Thyroid gland (tissue), 4 donors: Measurements from ENCODE around the gene RBBP9. TPM values are rescaled to one million over a fixed set of nuclear protein-coding genes. Genes with fewer than 3 reads are reported as not detected.
"Not testable (repeated sequence)": the region's sequence is repeated elsewhere in the genome, so short reads cannot be mapped to it uniquely, and the experiment has no call there.

Source experiments
- DNase-seq, 2 donors: peaks; one replicate each; pipeline ENCODE4 v3.0.0-alpha.2; 2019
- H3K27ac ChIP-seq, 3 donors: fragments of 200-600 bp; sonication (generic); 1 replicate in 2 of 3; 2 replicates in 1 of 3; pipeline ENCODE4 v1.5.1; 2016 to 2019; ENCODE audit warnings: mild to moderate bottlenecking in 1 of 3, moderate library complexity in 1 of 3
- H3K27me3 ChIP-seq: fragments of 200-600 bp; sonication (generic); one replicate; pipeline ENCODE4 v1.5.1; 2019
- H3K36me3 ChIP-seq, 2 donors: fragments of 200-600 bp; sonication (generic); one replicate each; pipeline ENCODE4 v1.5.1; 2016 to 2019
- H3K4me1 ChIP-seq, 2 donors: fragments of 200-600 bp; sonication (generic); one replicate each; pipeline ENCODE4 v1.5.1; 2017 to 2019
- H3K4me3 ChIP-seq, 3 donors: fragments of 200-600 bp; sonication (generic); replicated peaks in 1 of 3; 1 replicate in 2 of 3; 2 replicates in 1 of 3; pipeline ENCODE4 v1.5.1; 2016; ENCODE audit warnings: mild to moderate bottlenecking in 1 of 3
- H3K9me3 ChIP-seq: fragments of 200-600 bp; sonication (generic); one replicate; pipeline ENCODE4 v1.5.1; 2017
- POLR2A ChIP-seq, 2 donors: fragments of 450-650 bp; IDR thresholded peaks; one replicate each; pipeline ENCODE4 v1.6.1; 2017; ENCODE audit warnings: antibody characterized with exemption in 2 of 2, mild to moderate bottlenecking in 2 of 2, moderate library complexity in 1 of 2
- WGBS, 2 donors: methylation state at CpG; one replicate each; pipeline ENCODE4 v1.1.5; 2017; 5-methylcytosine and 5-hydroxymethylcytosine counted together
- intact Hi-C: fragments of 100-400 bp; cut with DNase I; formaldehyde crosslinking; loops from one replicate; pipeline ENCODE4 v1.15.1; 2023
- total RNA-seq, 4 donors: library from RNA; depleted of rRNA; stranded (reverse); fragments of >200 nt; gene quantifications; one replicate each; pipeline ENCODE4 v1.2.3, GENCODE V29; 2016
- TF ChIP-seq, protein P1 (sequence below), 6 experiments: fragments of 200-600 bp in 3 of 6; fragments of 450-650 bp in 3 of 6; sonication (generic) in 3 of 6; IDR thresholded peaks; one replicate each; pipeline ENCODE4 v1.5.1; 2016 to 2019; ENCODE audit warnings: antibody characterized with exemption in 6 of 6, mild to moderate bottlenecking in 2 of 6, inconsistent platforms in 1 of 6, moderate library complexity in 1 of 6

The RBBP9 gene
- total RNA-seq, 4 donors from 2014 or later: 51.5 to 106 (median 66.3) TPM

DNA sequence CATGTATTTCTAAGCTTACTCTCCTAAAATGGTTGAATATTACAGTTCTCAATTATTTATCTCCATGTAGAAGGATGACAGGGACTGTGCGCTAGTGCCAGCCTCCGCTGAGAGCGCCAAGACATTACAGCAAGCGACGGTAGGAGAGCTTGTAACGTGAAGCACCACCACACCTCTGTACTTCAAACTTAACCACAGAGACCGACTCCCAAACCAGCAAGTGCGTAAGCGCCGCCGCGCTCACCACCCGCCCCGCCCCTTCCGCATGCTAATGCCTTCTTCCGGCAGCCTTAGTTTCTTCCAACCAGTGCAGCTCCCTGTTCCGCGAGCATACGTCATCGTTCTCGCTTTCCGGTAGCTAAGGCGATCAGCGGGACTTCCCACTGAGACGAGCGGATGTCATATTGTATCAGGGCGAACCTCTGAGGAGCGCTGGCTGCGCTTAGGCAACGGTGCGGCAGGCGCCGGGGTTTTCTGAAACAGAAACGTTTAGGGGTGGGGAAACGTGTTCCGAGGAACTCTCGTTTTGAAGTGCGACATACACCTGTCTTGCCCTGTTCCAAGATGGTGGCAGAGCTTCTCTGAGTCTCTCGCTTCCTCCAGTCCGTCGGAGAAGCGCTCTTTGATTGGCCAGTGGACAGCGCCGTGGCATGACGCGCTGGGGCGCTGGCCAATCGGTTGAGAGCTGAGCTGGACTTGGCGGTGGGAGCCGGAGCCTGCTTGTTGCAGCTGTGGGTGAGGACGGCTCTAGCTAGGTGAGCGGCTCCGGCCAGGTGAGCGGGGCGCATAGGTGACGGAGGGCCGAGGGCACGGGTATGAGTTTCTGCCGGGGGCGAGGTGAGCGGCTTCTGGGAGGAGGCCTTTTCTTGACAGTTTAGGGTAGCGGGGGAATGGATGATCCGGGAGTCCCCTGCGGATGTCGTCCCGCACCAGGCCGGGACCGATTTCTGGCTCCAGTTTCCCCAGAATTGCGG lies 10.5 kb upstream of the RBBP9 start, which contains the start of gene SEC23B:
Gene SEC23B, plus strand, starts transcription at position 723 of the 974 bp plus-strand sequence. CDS start 2,896 bp downstream, outside the sequence.
- no peaks in the 10 kb centered on the region for H3K9me3 ChIP-seq
- peak within 1 kb of the TSS; percentile 95 to 99 (median 96) for H3K27ac ChIP-seq
- H3K27me3 ChIP-seq: no peaks in the 10 kb centered on the region
- intact Hi-C loops: loop anchor here (10.0 kb wide), 2 partner anchors 77 to 93 kb away; partner anchors contain the start of gene DTD1
- peaks cover 0 to 5% of the 10 kb centered on the region in 2 donors for H3K36me3 ChIP-seq
- H3K4me3 ChIP-seq: peak within 1 kb of the TSS; percentile 61 to 85 (median 79)
- DNase-seq: peak; percentile 97 to 98
- 0 to 1% methylated on average over 38 to 59 of the region's 69 CpGs for WGBS, 2 donors
- TF ChIP-seq, protein P1, sequence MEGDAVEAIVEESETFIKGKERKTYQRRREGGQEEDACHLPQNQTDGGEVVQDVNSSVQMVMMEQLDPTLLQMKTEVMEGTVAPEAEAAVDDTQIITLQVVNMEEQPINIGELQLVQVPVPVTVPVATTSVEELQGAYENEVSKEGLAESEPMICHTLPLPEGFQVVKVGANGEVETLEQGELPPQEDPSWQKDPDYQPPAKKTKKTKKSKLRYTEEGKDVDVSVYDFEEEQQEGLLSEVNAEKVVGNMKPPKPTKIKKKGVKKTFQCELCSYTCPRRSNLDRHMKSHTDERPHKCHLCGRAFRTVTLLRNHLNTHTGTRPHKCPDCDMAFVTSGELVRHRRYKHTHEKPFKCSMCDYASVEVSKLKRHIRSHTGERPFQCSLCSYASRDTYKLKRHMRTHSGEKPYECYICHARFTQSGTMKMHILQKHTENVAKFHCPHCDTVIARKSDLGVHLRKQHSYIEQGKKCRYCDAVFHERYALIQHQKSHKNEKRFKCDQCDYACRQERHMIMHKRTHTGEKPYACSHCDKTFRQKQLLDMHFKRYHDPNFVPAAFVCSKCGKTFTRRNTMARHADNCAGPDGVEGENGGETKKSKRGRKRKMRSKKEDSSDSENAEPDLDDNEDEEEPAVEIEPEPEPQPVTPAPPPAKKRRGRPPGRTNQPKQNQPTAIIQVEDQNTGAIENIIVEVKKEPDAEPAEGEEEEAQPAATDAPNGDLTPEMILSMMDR (IDR thresholded peaks at IDR 0.05): peak in 1 of 6 experiments; percentile 9
- peak in 1 of 2 donors; percentile 81 for TF ChIP-seq POLR2A (IDR thresholded peaks at IDR 0.05)
- H3K4me1 ChIP-seq: peaks cover 13 to 14% of the 10 kb centered on the region in 2 donors

DNA sequence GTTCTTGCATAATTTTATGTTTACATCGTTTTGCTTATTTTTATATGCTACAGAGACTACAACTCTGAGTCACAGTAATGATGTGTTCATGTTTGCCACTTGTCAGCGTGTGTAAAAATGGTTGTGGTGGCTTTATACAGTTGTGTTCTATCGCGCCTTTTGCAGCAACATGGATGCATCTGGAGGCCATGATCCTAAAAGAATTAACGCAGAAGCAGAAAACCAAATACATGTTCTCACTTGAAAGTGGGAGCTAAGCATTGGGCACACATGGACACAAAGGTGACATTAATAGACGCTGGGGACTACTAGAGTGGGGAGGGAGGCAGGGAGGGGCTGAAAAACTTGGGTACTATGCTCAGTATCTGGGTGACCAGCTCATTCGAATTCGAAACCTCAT lies 9.7 kb upstream of the RBBP9 start:
- intact Hi-C loops: loop anchor here (10.0 kb wide), 2 partner anchors 78 to 92 kb away; partner anchors contain the start of gene DTD1
- Histone ChIP-seq H3K4me3 (peak overlapping the region; percentile 61 to 85 (median 79)), H3K27me3 (no peaks in the 10 kb centered on the region), H3K4me1 (peaks cover 13 to 14% of the 10 kb centered on the region in 2 donors), H3K36me3 (peaks cover 0 to 4% of the 10 kb centered on the region in 2 donors), H3K27ac (peak overlapping the region; percentile 95 to 99 (median 96)), H3K9me3 (no peaks in the 10 kb centered on the region)
- 56 to 61% methylated on average over 8 of the region's 8 CpGs for WGBS, 2 donors
- no peak for TF ChIP-seq POLR2A (IDR thresholded peaks at IDR 0.05)
- DNase-seq: no peak

DNA sequence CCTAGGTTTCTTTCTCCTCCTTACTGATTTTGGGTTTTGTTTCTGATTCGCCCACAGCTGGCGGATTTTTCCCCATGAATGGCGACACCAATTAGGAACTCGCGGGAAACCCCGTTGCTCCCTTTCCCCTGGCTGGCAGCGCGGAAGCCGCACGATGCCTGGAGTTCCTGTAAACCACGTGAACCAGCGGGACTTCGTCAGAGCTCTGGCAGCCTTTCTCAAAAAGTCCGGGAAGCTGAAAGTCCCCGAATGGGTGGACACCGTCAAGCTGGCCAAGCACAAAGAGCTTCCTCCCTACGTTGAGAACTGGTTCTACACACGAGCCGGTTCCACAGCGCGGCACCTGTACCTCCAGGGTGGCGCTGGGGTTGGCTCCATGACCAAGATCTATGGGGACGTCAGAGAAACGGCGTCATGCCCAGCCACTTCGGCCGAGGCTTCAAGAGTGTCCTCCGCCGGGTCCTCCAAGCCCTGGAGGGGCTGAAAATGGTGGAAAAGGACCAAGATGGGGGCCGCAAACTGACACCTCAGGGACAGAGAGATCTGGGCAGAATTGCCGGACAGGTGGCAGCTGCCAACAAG lies 7.5 kb upstream of the RBBP9 start:
- Histone ChIP-seq H3K27ac (no peak overlapping the region), H3K36me3 (no peaks in the 10 kb centered on the region), H3K4me3 (no peak overlapping the region), H3K27me3 (no peaks in the 10 kb centered on the region), H3K9me3 (no peaks in the 10 kb centered on the region), H3K4me1 (peaks cover 13 to 14% of the 10 kb centered on the region in 2 donors)
- no peak for TF ChIP-seq POLR2A (IDR thresholded peaks at IDR 0.05)
- TF ChIP-seq, protein P1 (IDR thresholded peaks at IDR 0.05): no peak
- 53 to 66% methylated on average over 26 to 31 of the region's 31 CpGs for WGBS, 2 donors
- peak; percentile 30 to 50 for DNase-seq
- intact Hi-C loops: loop anchor here (10.0 kb wide), 2 partner anchors 80 to 90 kb away; partner anchors contain the start of gene DTD1

DNA sequence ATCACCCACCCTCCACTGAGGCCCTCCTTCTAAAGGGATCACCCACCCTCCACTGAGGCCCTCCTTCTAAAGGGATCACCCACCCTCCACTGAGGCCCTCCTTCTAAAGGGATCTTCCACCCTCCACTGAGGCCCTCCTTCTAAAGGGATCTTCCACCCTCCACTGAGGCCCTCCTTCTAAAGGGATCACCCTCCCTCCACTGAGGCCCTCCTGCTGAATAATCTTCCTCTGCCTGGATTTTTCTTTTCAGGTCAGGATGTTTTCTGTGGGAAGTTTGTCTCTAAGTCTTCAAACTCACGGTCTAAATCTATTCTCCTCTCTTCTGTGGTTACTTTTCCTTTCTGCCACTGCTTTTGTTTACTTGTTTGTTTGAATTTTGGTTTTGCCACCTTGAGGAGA lies 4.6 kb upstream of the RBBP9 start:
- H3K9me3 ChIP-seq, H3K4me1 ChIP-seq, H3K36me3 ChIP-seq, H3K27ac ChIP-seq, DNase-seq, H3K27me3 ChIP-seq, H3K4me3 ChIP-seq: not testable (repeated sequence)
- 65 to 67% methylated on average over 1 of the region's 1 CpG for WGBS, 2 donors
- intact Hi-C loops: loop anchor here (10.0 kb wide), 2 partner anchors 83 to 87 kb away; partner anchors contain the start of gene DTD1

DNA sequence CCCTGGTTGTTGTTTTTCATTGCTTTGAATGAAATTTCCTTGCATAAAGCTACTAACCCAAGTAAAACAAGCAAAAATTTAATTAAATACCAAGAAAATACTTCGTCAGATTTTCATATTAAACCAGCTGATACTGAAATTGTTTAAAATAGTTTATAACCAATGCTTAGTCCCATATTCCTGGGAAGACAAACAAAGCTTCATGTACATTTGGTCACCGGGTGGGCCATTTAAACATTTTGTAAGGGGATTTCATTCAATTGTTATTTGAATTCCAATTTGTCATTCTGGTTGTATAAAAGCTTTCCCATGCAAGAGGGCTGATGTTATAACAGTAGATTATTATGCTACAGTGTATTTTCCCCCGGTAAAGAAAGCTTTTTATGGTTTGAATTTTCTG lies 578 bp upstream of the RBBP9 start:
- Histone ChIP-seq H3K4me3 (no peak overlapping the region), H3K4me1 (peaks cover 6 to 7% of the 10 kb centered on the region in 2 donors), H3K27me3 (no peaks in the 10 kb centered on the region), H3K36me3 (no peaks in the 10 kb centered on the region), H3K9me3 (no peaks in the 10 kb centered on the region), H3K27ac (peak overlapping the region in 2 of 3 donors; percentile 15 to 69)
- no peak for DNase-seq
- intact Hi-C loops: no loop called here
- WGBS, 2 donors: 92 to 94% methylated on average over 3 of the region's 3 CpGs
- TF ChIP-seq POLR2A (IDR thresholded peaks at IDR 0.05): no peak
- TF ChIP-seq, protein P1 (IDR thresholded peaks at IDR 0.05): no peak
